ENCODE measurements around the gene ITGB3. TPM values are rescaled to one million over a fixed set of nuclear protein-coding genes. Genes with fewer than 3 reads are reported as not detected.
A peak's percentile ranks its signal among the peaks of the same experiment; 100 is the strongest.

ITGB3 gene
- total RNA-seq, 1 experiment from 2014 or later = 0.48 TPM

- TF ChIP-seq, protein P1, sequence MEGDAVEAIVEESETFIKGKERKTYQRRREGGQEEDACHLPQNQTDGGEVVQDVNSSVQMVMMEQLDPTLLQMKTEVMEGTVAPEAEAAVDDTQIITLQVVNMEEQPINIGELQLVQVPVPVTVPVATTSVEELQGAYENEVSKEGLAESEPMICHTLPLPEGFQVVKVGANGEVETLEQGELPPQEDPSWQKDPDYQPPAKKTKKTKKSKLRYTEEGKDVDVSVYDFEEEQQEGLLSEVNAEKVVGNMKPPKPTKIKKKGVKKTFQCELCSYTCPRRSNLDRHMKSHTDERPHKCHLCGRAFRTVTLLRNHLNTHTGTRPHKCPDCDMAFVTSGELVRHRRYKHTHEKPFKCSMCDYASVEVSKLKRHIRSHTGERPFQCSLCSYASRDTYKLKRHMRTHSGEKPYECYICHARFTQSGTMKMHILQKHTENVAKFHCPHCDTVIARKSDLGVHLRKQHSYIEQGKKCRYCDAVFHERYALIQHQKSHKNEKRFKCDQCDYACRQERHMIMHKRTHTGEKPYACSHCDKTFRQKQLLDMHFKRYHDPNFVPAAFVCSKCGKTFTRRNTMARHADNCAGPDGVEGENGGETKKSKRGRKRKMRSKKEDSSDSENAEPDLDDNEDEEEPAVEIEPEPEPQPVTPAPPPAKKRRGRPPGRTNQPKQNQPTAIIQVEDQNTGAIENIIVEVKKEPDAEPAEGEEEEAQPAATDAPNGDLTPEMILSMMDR (IDR thresholded peaks at IDR 0.05; ENCODE audit: insufficient read depth in 1 of 2, low read depth in 1 of 2, low read length in 1 of 2, severe bottlenecking in 1 of 2, unreplicated experiment in 1 of 2) = no peak
- H3K36me3 Mint-ChIP-seq (ENCODE audit: insufficient read depth, unreplicated experiment) = peaks cover 5% of the 10 kb centered on the region
- ChIA-PET POLR2A (no interaction called here), CTCF (no interaction called here)
- H3K4me1 Mint-ChIP-seq (ENCODE audit: low read depth, unreplicated experiment) = peaks cover 32% of the 10 kb centered on the region
- H3K9me3 Mint-ChIP-seq (ENCODE audit: unreplicated experiment) = peaks cover 11% of the 10 kb centered on the region
- Histone ChIP-seq H3K27me3 (replicated peaks; ENCODE audit: control insufficient read depth, insufficient read depth, low read length) (no peaks in the 10 kb centered on the region), H3K4me3 (ENCODE audit: low read depth, low read length) (no peak overlapping the region), H3K4me1 (peaks cover 20% of the 10 kb centered on the region), H3K9me3 (no peaks in the 10 kb centered on the region), H3K36me3 (ENCODE audit: control insufficient read depth, insufficient read depth, low read length) (no peaks in the 10 kb centered on the region)
- intact Hi-C loops (cut with micrococcal nuclease; ENCODE audit: unreplicated experiment) = no loop called here
- no peak overlapping the region for H3K4me3 Mint-ChIP-seq (ENCODE audit: unreplicated experiment)
- BruUV-seq (replicated peaks) = no TSS peak
- DNase-seq = no peak
- no peaks in the 10 kb centered on the region for H3K27me3 Mint-ChIP-seq (ENCODE audit: insufficient read depth, unreplicated experiment)
- no peak overlapping the region for H3K27ac Mint-ChIP-seq (ENCODE audit: unreplicated experiment)
Observed at GRCh38 chr17:47204722-47205418, 48.8 kb upstream of the ITGB3 start.

GRCh38 chr17:47205419-47205963 is 48.1 kb upstream of the ITGB3 start:
- H3K9me3 Mint-ChIP-seq (ENCODE audit: unreplicated experiment) = peaks cover 11% of the 10 kb centered on the region
- peaks cover 20% of the 10 kb centered on the region for H3K4me1 ChIP-seq
- peaks cover 5% of the 10 kb centered on the region for H3K36me3 Mint-ChIP-seq (ENCODE audit: insufficient read depth, unreplicated experiment)
- no peak overlapping the region for H3K4me3 ChIP-seq (ENCODE audit: low read depth, low read length)
- H3K4me1 Mint-ChIP-seq (ENCODE audit: low read depth, unreplicated experiment) = peaks cover 26% of the 10 kb centered on the region
- no peaks in the 10 kb centered on the region for H3K27me3 Mint-ChIP-seq (ENCODE audit: insufficient read depth, unreplicated experiment)
- no peaks in the 10 kb centered on the region for H3K36me3 ChIP-seq (ENCODE audit: control insufficient read depth, insufficient read depth, low read length)
- TF ChIP-seq, protein P1 (IDR thresholded peaks at IDR 0.05; ENCODE audit: insufficient read depth in 1 of 2, low read depth in 1 of 2, low read length in 1 of 2, severe bottlenecking in 1 of 2, unreplicated experiment in 1 of 2) = no peak
- BruUV-seq (replicated peaks) = no TSS peak
- CTCF ChIA-PET = no interaction called here
- no peak overlapping the region for H3K4me3 Mint-ChIP-seq (ENCODE audit: unreplicated experiment)
- peak overlapping the region; percentile 37 for H3K27ac Mint-ChIP-seq (ENCODE audit: unreplicated experiment)
- DNase-seq = peak; percentile 22 to 68
- no peaks in the 10 kb centered on the region for H3K9me3 ChIP-seq
- H3K27me3 ChIP-seq (replicated peaks; ENCODE audit: control insufficient read depth, insufficient read depth, low read length) = no peaks in the 10 kb centered on the region
- intact Hi-C loops (cut with micrococcal nuclease; ENCODE audit: unreplicated experiment) = no loop called here
- POLR2A ChIA-PET = no interaction called here

DNA sequence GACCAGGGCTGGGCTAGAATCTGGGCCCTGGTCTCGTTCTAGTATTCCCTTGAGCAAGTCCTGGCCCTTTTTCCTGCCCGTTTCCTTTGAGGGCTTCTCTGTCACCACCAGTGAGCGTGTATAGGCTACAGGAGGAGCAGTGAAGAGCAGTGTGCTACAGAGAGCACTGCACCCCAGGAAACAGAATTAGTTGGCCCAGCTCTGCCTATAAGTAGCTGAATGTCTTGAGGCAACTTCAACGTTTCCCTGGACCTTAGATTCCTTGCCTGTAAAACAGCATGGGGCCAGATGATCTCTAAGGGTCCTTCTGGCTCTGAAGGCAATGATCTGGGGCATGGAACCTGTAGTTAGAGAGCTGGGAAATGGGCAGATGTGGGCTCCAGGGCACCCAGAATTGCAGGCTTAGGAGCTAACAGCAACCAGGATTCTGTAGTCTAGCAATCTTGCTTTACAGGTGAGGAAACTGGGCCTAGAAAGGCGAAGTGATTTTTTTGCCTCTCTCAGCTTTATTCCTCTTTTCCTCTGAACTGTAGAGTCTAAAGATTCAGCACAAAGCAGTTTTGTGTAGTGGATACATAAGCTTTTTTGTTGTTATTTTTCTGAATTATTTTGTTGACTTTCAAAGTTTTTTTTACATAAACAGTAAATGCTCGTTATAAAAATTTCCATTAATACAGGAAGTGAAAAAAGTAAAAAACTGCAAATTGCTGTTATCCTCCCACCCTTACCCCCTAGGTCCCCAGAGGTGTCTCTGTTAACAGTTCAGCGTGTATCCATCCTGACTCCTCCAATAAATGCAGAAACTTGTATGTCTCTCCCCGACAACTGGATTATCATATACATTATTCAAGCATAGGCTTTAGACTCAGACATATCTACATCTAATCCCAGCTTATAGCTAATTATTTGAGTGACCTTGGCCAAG is 46.2 kb upstream of the ITGB3 start:
- H3K4me1 ChIP-seq = peaks cover 14% of the 10 kb centered on the region
- H3K4me1 Mint-ChIP-seq (ENCODE audit: low read depth, unreplicated experiment) = peaks cover 16% of the 10 kb centered on the region
- no TSS peak for BruUV-seq (replicated peaks)
- TF ChIP-seq, protein P1 (IDR thresholded peaks at IDR 0.05; ENCODE audit: insufficient read depth in 1 of 2, low read depth in 1 of 2, low read length in 1 of 2, severe bottlenecking in 1 of 2, unreplicated experiment in 1 of 2) = no peak
- ChIA-PET POLR2A (no interaction called here), CTCF (no interaction called here)
- no peaks in the 10 kb centered on the region for H3K27me3 Mint-ChIP-seq (ENCODE audit: insufficient read depth, unreplicated experiment)
- H3K36me3 Mint-ChIP-seq (ENCODE audit: insufficient read depth, unreplicated experiment) = peaks cover 5% of the 10 kb centered on the region
- no peak overlapping the region for H3K4me3 Mint-ChIP-seq (ENCODE audit: unreplicated experiment)
- no peaks in the 10 kb centered on the region for H3K36me3 ChIP-seq (ENCODE audit: control insufficient read depth, insufficient read depth, low read length)
- peaks cover 11% of the 10 kb centered on the region for H3K9me3 Mint-ChIP-seq (ENCODE audit: unreplicated experiment)
- intact Hi-C loops (cut with micrococcal nuclease; ENCODE audit: unreplicated experiment) = no loop called here
- H3K9me3 ChIP-seq = no peaks in the 10 kb centered on the region
- no peaks in the 10 kb centered on the region for H3K27me3 ChIP-seq (replicated peaks; ENCODE audit: control insufficient read depth, insufficient read depth, low read length)
- H3K4me3 ChIP-seq (ENCODE audit: low read depth, low read length) = no peak overlapping the region
- H3K27ac Mint-ChIP-seq (ENCODE audit: unreplicated experiment) = no peak overlapping the region
- DNase-seq = no peak
